HG02678 (cell line): ENCODE results near the gene SLC25A4.

Experiments used
- ATAC-seq: cut with Tn5 transposase; IDR thresholded peaks from one replicate; pipeline ENCODE4 v1.9.1; 2021; ENCODE audit warnings: mild to moderate bottlenecking, moderate library complexity; ENCODE audit not compliant: unreplicated experiment

Gene SLC25A4

GRCh38 chr4:185119927-185120630, 23.0 kb upstream of the SLC25A4 start:
- no peak for ATAC-seq

- ATAC-seq: no peak
These were observed 22.5 kb upstream of the SLC25A4 start for GRCh38 chr4:185120631-185120946.

- ATAC-seq: peak; percentile 58
These were observed 20.3 kb upstream of the SLC25A4 start for GRCh38 chr4:185122681-185123345.

GRCh38 chr4:185124006-185124405, 19.1 kb upstream of the SLC25A4 start:
- ATAC-seq: no peak

GRCh38 chr4:185127021-185127925, 15.8 kb upstream of the SLC25A4 start:
- no peak for ATAC-seq

- ATAC-seq: no peak
These were observed 14.6 kb upstream of the SLC25A4 start for GRCh38 chr4:185128272-185129119.

GRCh38 chr4:185134307-185134869, 8.7 kb upstream of the SLC25A4 start:
- peak; percentile 53 for ATAC-seq

- no peak for ATAC-seq
These were observed 5.7 kb upstream of the SLC25A4 start for GRCh38 chr4:185137233-185137925.

- ATAC-seq: no peak
These were observed 4.9 kb upstream of the SLC25A4 start for GRCh38 chr4:185138161-185138560.

- no peak for ATAC-seq
These were observed 3.3 kb upstream of the SLC25A4 start for GRCh38 chr4:185139736-185140135.

GRCh38 chr4:185141777-185142176, 1.3 kb upstream of the SLC25A4 start:
- no peak for ATAC-seq

- ATAC-seq: no peak
These were observed 528 bp upstream of the SLC25A4 start for GRCh38 chr4:185142564-185142911.

GRCh38 chr4:185143601-185143969, 519 bp downstream of the SLC25A4 start:
- ATAC-seq: peak; percentile 28

- no peak for ATAC-seq
These were observed 1.7 kb downstream of the SLC25A4 start for GRCh38 chr4:185144601-185145240.

- ATAC-seq: no peak
These were observed 2.5 kb downstream of the SLC25A4 start for GRCh38 chr4:185145572-185145971.

- no peak for ATAC-seq
These were observed 6.3 kb downstream of the SLC25A4 start for GRCh38 chr4:185149392-185149791.

- ATAC-seq: no peak
These were observed 8.2 kb downstream of the SLC25A4 start for GRCh38 chr4:185151296-185151695.

- ATAC-seq: peak; percentile 97
These were observed 22.6 kb downstream of the SLC25A4 start for GRCh38 chr4:185165605-185166063.

GRCh38 chr4:185167234-185167633, 24.2 kb downstream of the SLC25A4 start:
- no peak for ATAC-seq
